Naive thymus-derived CD8-positive, alpha-beta T cell (primary cell): Measurements from ENCODE around the gene NPTXR. TPM values are rescaled to one million over a fixed set of nuclear protein-coding genes. Genes with fewer than 3 reads are reported as not detected.
A peak's percentile ranks its signal among the peaks of the same experiment; 100 is the strongest.
"Not testable (repeated sequence)": the region's sequence is repeated elsewhere in the genome, so short reads cannot be mapped to it uniquely, and the experiment has no call there.

Experiments used
- ATAC-seq, 2 donors: fragments of 150-1000 bp; cut with Tn5 transposase in 1 of 2; sonication (Bioruptor Pico), chemical (Tn5 transposase) in 1 of 2; 1 replicate in 1 of 2; 2 replicates in 1 of 2; pipeline ENCODE4 v1.10.0; 2021; ENCODE audit warnings: mild to moderate bottlenecking in 2 of 2, moderate library complexity in 2 of 2
- POLR2A ChIA-PET: fragments of 350-600 bp; sonication (Branson Sonifier 250); formaldehyde crosslinking; loops from one replicate; lab custom pipeline; 2021; ENCODE audit warnings: antibody characterized with exemption; lab: Charles Lee
- DNase-seq, 10 donors: peaks; one replicate each; pipeline versions ENCODE4 v3.0.0 to v3.0.0-alpha.2; 2020 to 2022
- H3K27ac Mint-ChIP-seq, 10 donors: one replicate each; pipeline ENCODE4 v1.8.0; 2020 to 2022; ENCODE audit warnings: mild to moderate bottlenecking in 10 of 10, mixed read lengths in 10 of 10, moderate library complexity in 4 of 10, inconsistent platforms in 1 of 10
- H3K27me3 Mint-ChIP-seq, 5 donors: one replicate each; pipeline ENCODE4 v1.8.0; 2021 to 2022; ENCODE audit warnings: mixed read lengths in 5 of 5
- H3K36me3 Mint-ChIP-seq, 3 donors: one replicate each; pipeline ENCODE4 v1.8.0; 2020 to 2022; ENCODE audit warnings: mixed read lengths in 3 of 3, mild to moderate bottlenecking in 2 of 3, inconsistent platforms in 1 of 3
- H3K4me1 Mint-ChIP-seq, 4 donors: one replicate each; pipeline ENCODE4 v1.8.0; 2021 to 2022; ENCODE audit warnings: mixed read lengths in 4 of 4
- H3K4me3 Mint-ChIP-seq, 10 donors: one replicate each; pipeline ENCODE4 v1.8.0; 2020 to 2022; ENCODE audit warnings: mild to moderate bottlenecking in 10 of 10, mixed read lengths in 10 of 10, moderate library complexity in 6 of 10, inconsistent platforms in 1 of 10
- H3K9me3 Mint-ChIP-seq, 9 donors: one replicate each; pipeline ENCODE4 v1.8.0; 2020 to 2022; ENCODE audit warnings: mixed read lengths in 9 of 9, mild to moderate bottlenecking in 3 of 9, inconsistent platforms in 1 of 9, moderate library complexity in 1 of 9
- polyA plus RNA-seq, 3 donors: library from polyadenylated mRNA; unstranded; fragments of 300-500 nt; fragmentation: Illumina TruSeq; gene quantifications; one replicate each; pipeline ENCODE4 v1.2.3, GENCODE V29; 2021
- total RNA-seq, 8 experiments: library from RNA in 2 of 8; stranded (reverse) in 2 of 8; gene quantifications; one replicate each; pipeline ENCODE4 v1.2.3 and lab custom pipeline; 2021 to 2026

NPTXR gene
- total and polyA plus RNA-seq, 5 experiments from 2014 or later, result 0.73 to 12.6 (median 1.1) TPM

GRCh38 chr22:38826386-38826785 lies 17.4 kb downstream of the NPTXR start:
- no peaks in the 10 kb centered on the region for H3K9me3 Mint-ChIP-seq
- ATAC-seq (no peak), DNase-seq (no peak)
- peaks cover 0 to 1% (median 0%) of the 10 kb centered on the region in 4 donors for H3K4me1 Mint-ChIP-seq
- H3K36me3 Mint-ChIP-seq, result peaks cover 0 to 3% (median 2%) of the 10 kb centered on the region in 3 donors
- no peak overlapping the region for H3K4me3 Mint-ChIP-seq
- POLR2A ChIA-PET, result no interaction called here
- no peaks in the 10 kb centered on the region for H3K27me3 Mint-ChIP-seq
- H3K27ac Mint-ChIP-seq, result no peak overlapping the region

- peak; percentile 65 to 68 for ATAC-seq
- peaks cover 0 to 3% (median 2%) of the 10 kb centered on the region in 3 donors for H3K36me3 Mint-ChIP-seq
- peaks cover 0 to 1% (median 0%) of the 10 kb centered on the region in 4 donors for H3K4me1 Mint-ChIP-seq
- H3K4me3 Mint-ChIP-seq, result no peak overlapping the region
- peak in 8 of 10 donors; percentile 21 to 67 (median 32) for DNase-seq
- H3K9me3 Mint-ChIP-seq, result no peaks in the 10 kb centered on the region
- no peak overlapping the region for H3K27ac Mint-ChIP-seq
- POLR2A ChIA-PET, result interaction anchor here (0.6 kb wide), 1 partner anchor 11 kb away, joined by 4 read pairs; no protein-coding TSS in a partner anchor
- H3K27me3 Mint-ChIP-seq, result no peaks in the 10 kb centered on the region
These were observed 19.2 kb downstream of the NPTXR start for GRCh38 chr22:38824585-38824984.

- ATAC-seq, result no peak
- POLR2A ChIA-PET, result interaction anchor here (0.6 kb wide), 1 partner anchor 46 kb away, joined by 3 read pairs; no protein-coding TSS in a partner anchor
- no peak overlapping the region for H3K27ac Mint-ChIP-seq
- no peaks in the 10 kb centered on the region for H3K27me3 Mint-ChIP-seq
- H3K4me1 Mint-ChIP-seq, result peaks cover 0 to 1% (median 0%) of the 10 kb centered on the region in 4 donors
- H3K4me3 Mint-ChIP-seq, result no peak overlapping the region
- H3K9me3 Mint-ChIP-seq, result no peaks in the 10 kb centered on the region
- DNase-seq, result no peak
- H3K36me3 Mint-ChIP-seq, result peaks cover 0 to 3% (median 2%) of the 10 kb centered on the region in 3 donors
These were observed 20.2 kb downstream of the NPTXR start for GRCh38 chr22:38823637-38824036.

DNA sequence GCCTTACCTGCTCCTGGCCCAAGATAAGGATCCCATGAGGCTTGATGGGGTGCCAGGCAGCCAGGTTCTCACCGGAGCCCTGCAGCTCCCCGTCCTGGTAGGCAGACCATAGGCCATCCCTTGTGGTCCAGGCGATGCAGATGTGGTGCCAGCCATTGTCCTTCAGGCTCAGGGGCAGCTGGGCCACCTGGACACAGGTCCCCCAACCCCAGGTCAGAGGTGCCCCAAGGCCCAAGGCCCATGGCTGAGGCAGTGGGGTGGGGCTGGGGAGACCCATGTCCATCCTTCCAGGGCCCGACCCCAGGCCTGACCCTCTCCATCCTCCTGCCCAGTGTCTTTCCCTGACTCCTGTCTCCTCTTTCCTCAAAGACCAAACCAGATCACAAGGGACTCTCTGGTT lies 20.8 kb downstream of the NPTXR start:
- H3K9me3 Mint-ChIP-seq, result no peaks in the 10 kb centered on the region
- H3K27me3 Mint-ChIP-seq, result no peaks in the 10 kb centered on the region
- ATAC-seq (no peak), DNase-seq (no peak)
- no peak overlapping the region for H3K4me3 Mint-ChIP-seq
- H3K36me3 Mint-ChIP-seq, result peaks cover 0 to 3% (median 2%) of the 10 kb centered on the region in 3 donors
- POLR2A ChIA-PET, result no interaction called here
- no peak overlapping the region for H3K27ac Mint-ChIP-seq
- H3K4me1 Mint-ChIP-seq, result peaks cover 0 to 1% (median 0%) of the 10 kb centered on the region in 4 donors

- H3K36me3 Mint-ChIP-seq, result no peaks in the 10 kb centered on the region
- H3K27ac Mint-ChIP-seq, result no peak overlapping the region
- H3K27me3 Mint-ChIP-seq, result peaks cover 0 to 4% (median 0%) of the 10 kb centered on the region in 5 donors
- H3K4me1 Mint-ChIP-seq, result no peaks in the 10 kb centered on the region
- ATAC-seq, result no peak
- no peak for DNase-seq
- no peaks in the 10 kb centered on the region for H3K9me3 Mint-ChIP-seq
- no peak overlapping the region for H3K4me3 Mint-ChIP-seq
- POLR2A ChIA-PET, result no interaction called here
These were observed 23.8 kb downstream of the NPTXR start for GRCh38 chr22:38820020-38820419.

- no peak overlapping the region for H3K4me3 Mint-ChIP-seq
- H3K27me3 Mint-ChIP-seq, result peaks cover 0 to 8% (median 0%) of the 10 kb centered on the region in 5 donors
- DNase-seq (no peak), ATAC-seq (no peak)
- POLR2A ChIA-PET, result no interaction called here
- no peaks in the 10 kb centered on the region for H3K4me1 Mint-ChIP-seq
- no peaks in the 10 kb centered on the region for H3K36me3 Mint-ChIP-seq
- no peaks in the 10 kb centered on the region for H3K9me3 Mint-ChIP-seq
- H3K27ac Mint-ChIP-seq, result no peak overlapping the region
These were observed 24.4 kb downstream of the NPTXR start for GRCh38 chr22:38819387-38819940.

GRCh38 chr22:38817196-38817595 lies 26.6 kb downstream of the NPTXR start:
- Mint-ChIP-seq H3K4me3 (no peak overlapping the region), H3K4me1 (no peaks in the 10 kb centered on the region), H3K27me3 (peaks cover 0 to 14% (median 0%) of the 10 kb centered on the region in 5 donors), H3K36me3 (no peaks in the 10 kb centered on the region), H3K27ac (no peak overlapping the region), H3K9me3 (no peaks in the 10 kb centered on the region)
- ATAC-seq (no peak), DNase-seq (no peak)
- POLR2A ChIA-PET, result interaction anchor here (1.4 kb wide), 1 partner anchor 26 kb away, joined by 3 read pairs; no protein-coding TSS in a partner anchor

- no peak overlapping the region for H3K4me3 Mint-ChIP-seq
- H3K36me3 Mint-ChIP-seq, result no peaks in the 10 kb centered on the region
- no peak overlapping the region for H3K27ac Mint-ChIP-seq
- POLR2A ChIA-PET, result no interaction called here
- ATAC-seq, result no peak
- H3K4me1 Mint-ChIP-seq, result peaks cover 0 to 4% (median 0%) of the 10 kb centered on the region in 4 donors
- peaks cover 3 to 17% (median 5%) of the 10 kb centered on the region in 5 donors for H3K27me3 Mint-ChIP-seq
- DNase-seq, result no peak
- peaks cover 0 to 5% (median 0%) of the 10 kb centered on the region in 9 donors for H3K9me3 Mint-ChIP-seq
These were observed 28.0 kb downstream of the NPTXR start for GRCh38 chr22:38815842-38816241.

GRCh38 chr22:38811241-38811640 lies 32.6 kb downstream of the NPTXR start:
- Mint-ChIP-seq H3K4me3 (no peak overlapping the region), H3K4me1 (peaks cover 0 to 4% (median 0%) of the 10 kb centered on the region in 4 donors), H3K36me3 (peaks cover 4 to 12% (median 5%) of the 10 kb centered on the region in 3 donors), H3K27me3 (peaks cover 5 to 25% (median 9%) of the 10 kb centered on the region in 5 donors), H3K27ac (no peak overlapping the region), H3K9me3 (peaks cover 0 to 18% (median 7%) of the 10 kb centered on the region in 9 donors)
- no peak for ATAC-seq
- POLR2A ChIA-PET, result no interaction called here
- no peak for DNase-seq

DNA sequence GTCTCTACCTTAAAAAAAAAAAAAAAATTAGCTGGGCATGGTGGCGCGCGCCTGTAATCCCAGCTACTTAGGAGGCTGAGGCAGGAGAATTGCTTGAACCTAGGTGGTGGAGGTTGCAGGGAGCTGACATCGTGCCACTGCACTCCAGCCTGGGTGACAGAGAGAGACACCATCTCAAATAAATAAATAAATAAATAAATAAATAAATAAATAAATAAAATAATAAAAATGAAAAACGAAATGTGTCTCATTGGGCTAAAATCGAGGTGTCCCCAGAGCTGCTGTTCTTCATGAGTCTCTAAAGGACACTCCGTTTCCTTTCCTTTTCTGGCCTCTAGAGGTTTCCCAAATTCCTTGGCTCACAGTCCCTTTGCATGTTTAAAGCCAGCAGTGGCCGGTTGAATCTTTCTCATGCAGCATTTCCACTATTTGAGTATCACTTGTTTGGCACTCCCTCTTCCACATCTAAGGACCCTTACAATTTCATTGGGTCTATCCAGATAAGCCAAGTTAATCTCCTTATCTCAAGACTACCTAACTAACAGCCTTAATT lies 38.7 kb downstream of the NPTXR start:
- H3K27ac Mint-ChIP-seq, H3K4me3 Mint-ChIP-seq, H3K36me3 Mint-ChIP-seq, H3K9me3 Mint-ChIP-seq, POLR2A ChIA-PET, ATAC-seq, H3K4me1 Mint-ChIP-seq: not testable (repeated sequence)
- peaks cover 3 to 32% (median 11%) of the 10 kb centered on the region in 5 donors for H3K27me3 Mint-ChIP-seq
- DNase-seq, result peak in 1 of 10 donors; percentile 10

- Mint-ChIP-seq H3K27me3 (peaks cover 2 to 23% (median 9%) of the 10 kb centered on the region in 5 donors), H3K36me3 (peaks cover 0 to 4% (median 0%) of the 10 kb centered on the region in 3 donors), H3K9me3 (peaks cover 0 to 9% (median 2%) of the 10 kb centered on the region in 9 donors), H3K27ac (no peak overlapping the region), H3K4me3 (no peak overlapping the region), H3K4me1 (peaks cover 13 to 22% (median 15%) of the 10 kb centered on the region in 4 donors)
- DNase-seq (no peak), ATAC-seq (no peak)
- POLR2A ChIA-PET, result no interaction called here
These were observed 41.1 kb downstream of the NPTXR start for GRCh38 chr22:38802671-38803121.

GRCh38 chr22:38799265-38800002 lies 44.4 kb downstream of the NPTXR start:
- ATAC-seq (no peak), DNase-seq (no peak)
- Mint-ChIP-seq H3K36me3 (peaks cover 0 to 4% (median 0%) of the 10 kb centered on the region in 3 donors), H3K27me3 (peaks cover 2 to 37% (median 9%) of the 10 kb centered on the region in 5 donors), H3K27ac (peak overlapping the region in 1 of 10 donors; percentile 83), H3K4me3 (no peak overlapping the region), H3K4me1 (peaks cover 21 to 28% (median 24%) of the 10 kb centered on the region in 4 donors), H3K9me3 (peaks cover 0 to 9% (median 2%) of the 10 kb centered on the region in 9 donors)
- POLR2A ChIA-PET, result interaction anchor here (1.0 to 1.3 kb wide), 3 partner anchors 43 to 67 kb away, joined by 3 to 5 read pairs (median 4); no protein-coding TSS in a partner anchor
